Inferior parietal cortex (tissue), 1 donor: ENCODE data around the gene ITGB3BP.
A peak's percentile ranks its signal among the peaks of the same experiment; 100 is the strongest.
"Not testable (repeated sequence)": the region's sequence is repeated elsewhere in the genome, so short reads cannot be mapped to it uniquely, and the experiment has no call there.

Source experiments
- DNase-seq: peaks from one replicate; pipeline ENCODE4 v3.0.0-alpha.2; 2016; ENCODE audit errors: extremely low spot score

ITGB3BP gene

GRCh38 chr1:63522891-63523728 lies at the start of gene ITGB3BP, which contains the start of gene EFCAB7:
Gene ITGB3BP (minus strand): TSS chr1:63523225. CDS start chr1:63523133, 92 bp downstream.
Gene EFCAB7 (plus strand): TSS chr1:63523525. CDS start chr1:63525573, 2,048 bp downstream.
- DNase-seq, result peak; percentile 94

GRCh38 chr1:63572686-63573085 lies 49.7 kb upstream of the ITGB3BP start:
- DNase-seq, result not testable (repeated sequence)

GRCh38 chr1:63569640-63570316 lies 46.8 kb upstream of the ITGB3BP start:
- DNase-seq, result no peak

- DNase-seq, result no peak
Observed at GRCh38 chr1:63569068-63569467, 46.0 kb upstream of the ITGB3BP start.

- DNase-seq, result no peak
Observed at GRCh38 chr1:63563745-63564144, 40.7 kb upstream of the ITGB3BP start.

GRCh38 chr1:63559357-63559756 lies 36.3 kb upstream of the ITGB3BP start:
- no peak for DNase-seq

- peak; percentile 56 for DNase-seq
Observed at GRCh38 chr1:63557365-63557987, 34.5 kb upstream of the ITGB3BP start.

- DNase-seq, result no peak
Observed at GRCh38 chr1:63555480-63555879, 32.5 kb upstream of the ITGB3BP start.

- DNase-seq, result no peak
Observed at GRCh38 chr1:63548877-63549276, 25.9 kb upstream of the ITGB3BP start.

- no peak for DNase-seq
Observed at GRCh38 chr1:63548303-63548702, 25.3 kb upstream of the ITGB3BP start.

GRCh38 chr1:63547621-63548294 lies 24.7 kb upstream of the ITGB3BP start:
- no peak for DNase-seq

- no peak for DNase-seq
Observed at GRCh38 chr1:63545780-63546179, 22.8 kb upstream of the ITGB3BP start.

- no peak for DNase-seq
Observed at GRCh38 chr1:63537940-63538339, 14.9 kb upstream of the ITGB3BP start.

GRCh38 chr1:63537006-63537405 lies 14.0 kb upstream of the ITGB3BP start:
- DNase-seq, result no peak

GRCh38 chr1:63534406-63534805 lies 11.4 kb upstream of the ITGB3BP start:
- DNase-seq, result no peak

GRCh38 chr1:63533931-63534330 lies 10.9 kb upstream of the ITGB3BP start:
- DNase-seq, result no peak

GRCh38 chr1:63532727-63533126 lies 9.7 kb upstream of the ITGB3BP start:
- no peak for DNase-seq

- peak; percentile 5 for DNase-seq
Observed at GRCh38 chr1:63524201-63524600, 1.2 kb upstream of the ITGB3BP start.

GRCh38 chr1:63523738-63524137 lies 713 bp upstream of the ITGB3BP start:
- DNase-seq, result no peak

GRCh38 chr1:63516629-63517028 lies 6.4 kb downstream of the ITGB3BP start:
- DNase-seq, result no peak

GRCh38 chr1:63512584-63512983 lies 10.4 kb downstream of the ITGB3BP start:
- DNase-seq, result no peak

- DNase-seq, result no peak
Observed at GRCh38 chr1:63509718-63510117, 13.3 kb downstream of the ITGB3BP start.
